ENCODE measurements around the gene SCD5. TPM values are rescaled to one million over a fixed set of nuclear protein-coding genes. Genes with fewer than 3 reads are reported as not detected.

SCD5 gene
- polyA plus RNA-seq, 5 donors: 35.5 to 41.9 (median 38.5) TPM

GRCh38 chr4:82643994-82644733 lies 154.4 kb downstream of the SCD5 start:
- no peak for DNase-seq

GRCh38 chr4:82642331-82642730 lies 156.3 kb downstream of the SCD5 start:
- DNase-seq: no peak

GRCh38 chr4:82640540-82640939 lies 158.1 kb downstream of the SCD5 start:
- DNase-seq: peak in 1 of 2 donors; percentile 50

DNA sequence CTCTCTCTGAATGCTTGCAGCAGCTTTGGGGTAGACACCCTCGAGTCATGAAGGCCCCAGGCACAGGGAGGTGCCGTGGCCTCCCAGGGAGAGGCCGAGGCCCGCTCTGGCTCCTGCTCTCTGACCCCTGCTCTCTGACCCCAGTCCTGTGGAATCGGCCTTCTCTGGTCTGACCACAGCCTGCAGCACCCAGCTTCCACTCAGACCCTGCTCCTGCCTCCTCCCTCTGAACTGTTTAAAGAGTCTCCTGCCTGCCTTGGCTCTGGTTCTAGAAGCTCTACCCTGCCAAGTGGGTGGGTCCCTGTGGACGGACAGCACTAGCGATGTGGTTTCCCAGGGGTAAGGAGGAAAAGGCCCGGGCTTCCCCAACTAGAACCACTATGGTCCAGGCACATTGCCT lies 158.6 kb downstream of the SCD5 start:
- no peak for DNase-seq

GRCh38 chr4:82638479-82638878 lies 160.1 kb downstream of the SCD5 start:
- no peak for DNase-seq

GRCh38 chr4:82630079-82630478 lies 168.5 kb downstream of the SCD5 start:
- no peak for DNase-seq

DNA sequence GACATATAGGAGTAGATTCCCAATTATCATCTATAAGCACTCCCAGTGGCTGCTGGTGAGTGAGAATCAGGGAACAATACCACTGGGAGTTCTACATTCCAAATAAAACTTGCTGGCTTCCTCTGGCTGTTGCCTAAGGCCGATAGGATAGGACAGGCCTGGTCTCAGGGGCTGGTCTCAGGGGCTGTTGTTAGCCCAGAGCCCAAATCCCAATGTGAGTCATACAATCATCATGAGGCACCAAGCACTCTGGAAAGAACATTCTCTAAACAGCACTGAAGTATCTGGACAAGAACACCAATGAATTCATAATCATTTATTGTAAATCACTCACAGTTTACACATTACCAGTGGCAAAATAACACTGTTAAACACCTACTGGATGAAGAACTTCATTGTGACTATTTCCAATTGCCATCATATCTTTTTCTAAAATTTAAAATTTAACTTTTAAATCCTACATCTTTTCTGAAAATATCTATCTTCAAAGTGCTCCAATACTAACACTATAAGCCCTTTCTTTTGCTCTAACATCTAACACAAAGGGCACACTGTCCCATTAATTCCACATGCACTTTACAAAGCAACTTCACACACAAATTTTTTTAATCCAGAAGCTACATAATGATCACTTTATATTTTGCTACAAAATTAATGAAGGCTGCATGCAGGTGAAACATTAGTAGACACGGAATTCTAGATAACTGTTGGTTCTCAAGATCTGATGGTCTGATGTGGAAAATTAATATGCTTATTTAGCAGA lies 169.2 kb downstream of the SCD5 start:
- no peak for DNase-seq

- no peak for DNase-seq
Observed at GRCh38 chr4:82626251-82626868, 172.2 kb downstream of the SCD5 start.

GRCh38 chr4:82624819-82625218 lies 173.8 kb downstream of the SCD5 start:
- no peak for DNase-seq

GRCh38 chr4:82623121-82623683 lies 175.4 kb downstream of the SCD5 start:
- DNase-seq: peak in 1 of 2 donors; percentile 47

DNA sequence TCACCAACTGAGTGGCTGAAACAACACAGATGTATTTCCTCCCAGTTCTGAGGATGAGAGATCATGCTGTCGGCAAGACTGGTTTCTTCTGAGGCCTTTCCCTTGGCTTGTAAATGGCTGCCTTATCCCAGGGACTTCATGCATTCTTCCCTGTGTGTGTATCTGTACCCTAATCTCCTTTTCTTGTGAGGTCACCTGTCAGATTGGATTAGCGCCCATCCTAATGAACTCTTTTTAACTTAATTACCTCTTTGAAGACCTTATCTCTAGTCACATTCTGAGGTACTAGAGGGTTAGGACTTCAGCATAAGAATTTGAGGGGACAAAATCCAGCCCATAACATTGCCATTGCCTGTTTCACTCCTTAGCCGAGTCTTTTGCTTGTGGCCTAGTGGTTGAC lies 177.3 kb downstream of the SCD5 start:
- DNase-seq: no peak

GRCh38 chr4:82620126-82620735 lies 178.4 kb downstream of the SCD5 start:
- DNase-seq: no peak

- no peak for DNase-seq
Observed at GRCh38 chr4:82618103-82618720, 180.4 kb downstream of the SCD5 start.

DNA sequence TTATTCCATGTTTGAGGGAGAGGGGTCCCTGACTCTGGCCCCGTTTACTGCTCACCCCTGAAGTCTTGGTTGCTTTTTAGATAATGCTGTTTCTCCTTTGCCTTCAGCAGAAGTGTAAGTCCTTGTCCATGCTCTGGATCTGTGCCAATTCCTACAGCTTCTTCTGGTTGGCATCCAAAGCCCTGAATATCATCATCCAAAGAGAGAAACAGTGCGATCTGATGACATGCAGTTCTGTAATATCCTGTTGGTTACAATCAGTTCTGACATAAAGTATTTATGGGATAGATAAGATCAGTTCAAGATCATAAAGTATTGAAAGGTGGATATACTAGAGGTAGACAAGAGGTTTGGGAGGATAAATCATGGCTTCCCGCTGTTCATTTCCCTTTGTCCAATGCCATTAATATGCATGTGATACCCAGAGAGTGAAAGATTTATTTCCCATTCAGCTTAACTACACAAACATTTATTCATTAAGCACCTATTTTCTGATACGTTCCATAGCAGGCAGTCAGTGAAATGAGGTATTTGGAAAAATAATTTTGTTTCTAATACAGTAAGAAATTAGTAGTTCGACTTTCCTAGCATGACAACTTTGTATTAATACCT lies 183.7 kb downstream of the SCD5 start:
- DNase-seq: no peak

DNA sequence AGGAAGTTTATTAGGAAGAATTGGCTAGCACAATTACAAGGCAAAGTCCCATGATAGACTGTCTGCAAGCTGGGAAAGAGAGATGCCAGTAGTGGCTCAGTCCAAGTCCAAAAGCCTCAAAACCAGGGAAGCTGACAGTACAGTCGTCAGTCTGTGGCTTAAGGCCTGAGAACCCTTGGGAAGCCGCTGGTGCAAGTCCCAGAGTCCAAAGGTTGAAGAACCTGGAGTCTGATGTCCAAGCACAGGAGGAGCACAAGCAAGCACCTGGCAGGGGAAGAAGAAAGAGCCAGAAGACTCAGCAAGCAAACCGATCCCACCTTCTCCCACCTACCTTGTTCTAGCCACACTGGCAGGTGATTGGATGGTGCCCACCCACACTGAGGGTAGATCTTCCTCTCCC lies 185.5 kb downstream of the SCD5 start:
- DNase-seq: no peak

DNA sequence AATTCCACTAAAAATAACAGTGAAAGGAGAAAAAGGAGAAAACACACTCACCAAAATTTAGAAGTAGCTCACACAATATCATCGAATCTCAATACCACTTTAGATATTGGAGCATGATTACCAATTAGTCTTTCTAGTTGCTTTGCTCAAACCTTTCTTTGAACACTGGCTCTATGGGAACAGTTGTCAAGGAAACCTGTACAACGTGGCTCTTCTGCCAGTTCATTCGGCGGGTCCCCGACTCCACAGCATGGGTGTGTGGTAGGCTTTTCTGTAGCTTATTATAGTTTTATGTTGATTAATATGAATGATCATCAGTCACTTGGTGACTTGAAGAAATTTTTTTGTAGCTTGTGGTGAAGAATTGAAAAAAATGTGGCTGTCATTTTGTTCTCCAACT lies 186.6 kb downstream of the SCD5 start:
- no peak for DNase-seq

DNA sequence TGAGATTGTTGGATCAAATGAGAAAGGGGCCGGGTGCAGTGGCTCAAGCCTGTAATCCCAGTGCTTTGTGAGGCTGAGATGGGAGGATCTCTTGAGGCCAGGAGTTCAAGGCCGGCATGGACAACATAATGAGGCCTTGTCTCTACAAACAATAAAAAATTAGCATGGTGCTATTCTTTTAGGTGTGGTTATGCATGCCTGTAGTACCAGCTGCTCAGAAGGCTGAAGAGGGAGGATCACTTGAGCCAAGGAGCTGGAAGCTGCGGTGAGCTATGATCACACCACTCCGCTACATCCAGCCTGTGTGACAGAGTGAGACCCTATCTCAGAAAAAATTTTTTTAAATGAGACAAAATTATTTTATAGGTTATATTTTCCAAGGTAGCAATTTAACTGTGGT lies 187.1 kb downstream of the SCD5 start:
- no peak for DNase-seq

DNA sequence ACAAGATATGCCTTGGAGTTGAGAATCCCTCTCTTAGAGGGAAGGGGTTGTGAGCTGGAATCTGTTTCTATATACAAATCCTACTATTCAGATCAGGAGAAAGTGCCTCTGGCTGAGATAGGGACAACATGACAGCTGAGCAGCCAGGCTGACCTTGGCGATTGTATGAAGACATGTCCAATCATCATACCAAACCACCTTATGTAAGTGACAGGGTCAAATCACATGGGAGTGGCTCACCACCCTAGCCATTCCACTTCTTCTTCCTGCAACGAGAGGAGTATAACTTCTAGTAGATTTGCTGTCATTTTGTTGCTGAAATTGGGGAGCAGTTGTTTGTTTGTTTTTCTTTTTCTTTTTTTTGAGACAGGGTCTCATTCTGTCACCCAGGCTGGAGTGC lies 188.6 kb downstream of the SCD5 start:
- DNase-seq: no peak

DNA sequence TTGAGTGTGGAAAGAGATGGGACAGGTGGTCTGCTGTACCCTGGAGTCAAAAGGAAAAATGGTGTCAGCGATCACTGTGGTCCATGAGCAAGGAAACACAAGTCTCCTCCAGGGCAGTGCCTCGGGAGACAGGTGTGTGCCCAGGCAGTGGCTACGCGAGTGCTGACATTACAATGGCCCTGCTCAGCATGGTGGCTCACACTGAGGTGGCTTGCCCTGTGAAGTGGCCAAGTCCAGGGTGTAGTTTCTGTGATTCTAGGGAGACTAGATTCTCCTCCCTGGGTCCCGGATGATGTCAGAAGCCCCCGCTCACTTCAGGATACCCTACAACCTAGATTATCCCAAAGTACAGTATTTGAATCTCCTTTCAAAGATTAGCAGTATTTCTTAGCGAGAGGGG lies 192.0 kb downstream of the SCD5 start:
- DNase-seq: no peak

DNA sequence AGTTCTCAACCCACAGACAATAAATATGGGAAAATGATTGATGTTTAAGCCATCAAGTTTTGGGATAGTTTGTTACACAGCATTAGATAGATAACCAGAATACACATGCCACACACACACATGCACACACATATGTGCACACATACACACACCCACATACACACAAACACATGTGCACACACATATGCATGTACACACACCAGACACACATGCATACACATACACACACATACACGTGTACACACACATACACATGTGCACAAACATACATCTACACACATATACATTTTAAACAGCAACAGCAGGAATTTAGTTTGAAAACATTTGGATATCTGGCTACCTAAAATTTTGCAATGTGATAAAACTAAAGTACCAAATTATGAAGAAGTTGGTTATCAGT lies 194.1 kb downstream of the SCD5 start:
- no peak for DNase-seq
